Thoracic aorta endothelial cell (primary cell): ENCODE results near the gene LYG1. TPM values are rescaled to one million over a fixed set of nuclear protein-coding genes. Genes with fewer than 3 reads are reported as not detected.

ENCODE experiments used
- total RNA-seq: library from RNA; depleted of rRNA; stranded (reverse); fragments of >200 nt; gene quantifications from 2 replicates; pipeline ENCODE4 v1.2.3, GENCODE V29; 2012

LYG1 gene
- 0.27 and 0.57 TPM in 2 replicates for total RNA-seq

DNA sequence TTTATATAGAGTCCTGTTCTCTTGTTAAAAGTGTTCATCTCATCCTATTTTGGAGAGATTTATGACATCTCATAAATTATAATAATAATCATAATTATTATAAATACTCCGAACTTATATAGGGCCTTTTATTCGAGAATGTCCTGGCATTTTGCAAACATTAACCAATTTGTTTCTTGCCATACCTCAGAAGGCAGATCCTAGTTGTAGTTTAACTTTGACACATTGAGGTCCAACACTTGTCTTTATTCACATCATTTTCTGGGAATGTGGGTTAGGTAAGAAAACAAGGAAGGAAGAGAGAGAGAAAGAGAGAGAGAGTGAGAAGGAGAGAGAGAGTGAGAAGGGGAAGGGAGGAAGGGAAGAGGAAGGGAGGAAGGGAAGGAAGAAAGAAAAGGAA is at the start of gene LYG1:
TSS of gene LYG1 (minus strand) at position 101 of the 400 bp plus-strand sequence. CDS start 5,527 bp downstream, outside the sequence.

DNA sequence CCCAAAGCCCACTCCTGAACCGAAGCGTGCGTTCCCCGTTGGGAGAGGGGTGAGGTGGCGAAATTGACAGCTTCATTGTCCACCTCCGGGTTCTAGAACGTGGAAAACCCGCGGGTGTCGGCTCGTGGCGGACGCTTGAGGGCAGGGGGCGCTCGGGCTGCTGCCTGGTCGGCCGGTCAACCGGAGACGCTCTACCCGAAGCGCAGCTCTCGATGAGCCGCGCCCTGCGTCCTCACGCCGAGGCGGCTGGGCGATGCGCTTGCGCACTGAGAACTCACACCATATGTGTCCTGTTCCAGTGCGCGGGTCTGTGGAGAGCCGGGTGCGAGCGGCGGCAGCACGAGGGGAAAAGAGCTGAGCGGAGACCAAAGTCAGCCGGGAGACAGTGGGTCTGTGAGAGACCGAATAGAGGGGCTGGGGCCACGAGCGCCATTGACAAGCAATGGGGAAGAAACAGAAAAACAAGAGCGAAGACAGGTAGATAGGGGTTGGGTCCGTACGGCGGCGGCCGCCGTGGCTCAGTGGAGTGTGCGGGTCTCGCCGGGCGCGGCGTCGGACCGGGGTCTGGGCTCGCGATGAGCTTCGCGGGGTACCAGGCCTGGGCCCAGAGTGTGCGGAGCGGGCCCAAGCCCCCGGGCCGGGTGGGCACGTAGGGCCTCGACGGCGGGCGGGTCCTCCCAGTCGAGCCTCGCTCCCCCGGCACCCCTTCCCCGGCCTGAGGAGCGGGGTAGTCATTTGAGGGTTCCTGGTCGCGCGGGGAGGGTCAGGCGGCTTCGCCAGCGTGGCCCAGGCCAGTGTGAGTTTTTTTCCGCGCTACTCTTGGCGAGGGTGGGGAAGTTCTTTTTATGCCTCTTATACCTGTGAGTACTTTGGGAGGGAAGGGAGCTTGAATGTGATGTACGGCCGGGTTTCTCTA is 36.4 kb upstream of the LYG1 start, which contains the start of gene EIF5B:
TSS of gene EIF5B (plus strand) at position 277 of the 916 bp plus-strand sequence. CDS start at position 443, 166 bp downstream.

DNA sequence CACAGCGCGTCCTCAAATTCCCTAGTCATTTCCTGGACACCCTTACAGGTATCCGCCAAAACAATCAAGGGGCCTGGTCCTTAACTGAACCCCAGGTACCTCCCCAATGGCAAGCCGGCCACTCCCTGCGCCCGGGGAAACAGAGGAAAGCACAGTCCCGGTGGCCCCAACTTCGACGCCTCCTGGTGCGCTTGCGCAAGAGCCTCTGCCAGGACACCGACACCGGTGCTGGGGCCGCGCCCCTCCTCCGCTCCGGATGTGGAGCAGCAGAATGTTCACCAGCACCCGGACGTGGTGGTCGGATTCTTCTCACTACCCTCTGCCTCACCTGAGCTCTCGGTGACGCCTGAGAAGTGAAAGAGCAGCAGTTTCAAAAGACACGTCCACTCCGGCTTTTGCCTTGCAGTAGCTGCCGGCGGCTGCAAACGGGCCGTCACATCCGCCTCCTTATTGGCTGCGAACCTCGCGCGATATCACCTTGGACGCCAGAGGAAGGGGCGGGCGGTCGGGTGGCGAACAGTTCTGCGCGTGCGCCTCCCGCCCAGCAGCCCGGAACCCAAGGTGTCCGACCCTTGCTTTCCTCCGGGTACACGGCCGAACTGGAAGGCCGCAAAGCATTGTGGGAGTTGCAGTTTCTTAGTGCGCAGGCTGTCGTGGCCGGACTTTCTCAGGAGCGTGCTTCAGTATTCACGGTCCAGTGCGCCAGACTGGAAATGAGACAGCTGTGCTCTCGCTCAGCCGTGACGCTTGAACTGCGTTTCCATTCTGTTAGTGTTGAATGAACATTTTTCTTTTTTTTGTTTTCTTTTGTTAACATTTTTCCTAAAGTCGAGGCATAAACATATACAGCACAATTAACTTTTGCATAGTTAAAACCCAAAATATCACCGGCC is 35.2 kb upstream of the LYG1 start, which contains the start of gene TXNDC9:
TSS of gene TXNDC9 (minus strand) at position 423 of the 893 bp plus-strand sequence. CDS start 3,123 bp downstream, outside the sequence.

DNA sequence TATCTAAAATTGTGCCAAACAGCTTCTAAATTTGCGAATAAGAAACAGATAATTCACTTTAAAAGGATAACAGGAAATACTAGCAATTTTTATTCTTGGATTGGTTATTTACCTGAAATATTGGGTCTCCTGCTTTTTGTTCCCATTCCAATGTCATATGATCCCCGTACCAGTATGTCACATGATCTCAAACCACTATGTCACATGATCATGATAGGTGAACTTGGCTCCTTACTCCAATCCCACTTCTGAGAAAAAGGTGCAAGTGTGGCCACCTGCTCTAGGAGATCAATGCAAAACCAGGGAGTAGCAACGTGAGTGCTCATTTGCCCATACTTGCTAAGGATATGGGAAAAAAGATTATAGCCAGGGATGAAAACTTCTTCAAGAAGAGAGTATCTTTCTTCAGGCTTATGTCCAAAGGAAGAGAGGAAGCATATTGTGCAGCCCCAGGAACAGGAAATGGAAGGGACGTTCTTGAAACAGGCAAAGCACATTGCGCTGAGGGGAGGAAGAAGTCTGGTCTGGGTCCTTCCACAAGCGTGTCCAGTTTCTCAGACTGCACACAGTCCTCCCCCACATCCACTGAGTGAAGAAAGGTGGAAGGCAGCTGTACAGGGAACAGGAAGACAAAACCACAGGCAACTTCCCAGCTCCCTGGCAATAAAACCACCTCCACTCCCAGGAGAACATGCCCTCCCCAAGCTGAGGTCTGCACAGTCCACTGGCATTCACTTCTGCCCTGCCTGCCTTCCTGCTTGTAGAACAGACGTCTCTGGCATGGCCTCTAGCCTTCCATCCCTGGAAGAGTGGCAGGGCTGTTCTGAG is 45.3 kb downstream of the LYG1 start, which contains the start of gene LYG2:
TSS of gene LYG2 (minus strand) at position 176 of the 828 bp plus-strand sequence. CDS start 1,406 bp downstream, outside the sequence.

Other genes starting within 250 kb of the LYG1 start
- gene C2orf15, start 159.5 kb downstream of the LYG1 start, total RNA-seq, result 0.14 TPM in 1 of 2 replicates, not detected in the other
- 1.3 and 2.7 TPM in 2 replicates for gene TSGA10, start 146.3 kb downstream of the LYG1 start, total RNA-seq
- gene LIPT1, start 146.2 kb downstream of the LYG1 start, total RNA-seq, result 4.7 and 7.8 TPM in 2 replicates
- gene MITD1, start 120.1 kb downstream of the LYG1 start, total RNA-seq, result 29.7 and 39.1 TPM in 2 replicates
- 56.0 and 63.3 TPM in 2 replicates for gene MRPL30, start 120.0 kb downstream of the LYG1 start, total RNA-seq
- gene LYG2, start 45.5 kb downstream of the LYG1 start, total RNA-seq, result not detected in 2 replicates
- gene TXNDC9, start 35.1 kb upstream of the LYG1 start, total RNA-seq, result 133 and 148 TPM in 2 replicates
- 50.8 and 56.3 TPM in 2 replicates for gene EIF5B, start 36.2 kb upstream of the LYG1 start, total RNA-seq
- gene REV1, start 188.8 kb upstream of the LYG1 start, total RNA-seq, result 62.4 and 68.1 TPM in 2 replicates